Measurements from ENCODE around the gene SLC7A11. TPM values are rescaled to one million over a fixed set of nuclear protein-coding genes. Genes with fewer than 3 reads are reported as not detected.

The SLC7A11 gene
- total RNA-seq, 4 donors from 2014 or later, result 0.61 to 5.1 TPM; not detected in 2

GRCh38 chr4:138248058-138248457, 5.9 kb upstream of the SLC7A11 start:
- TF ChIP-seq POLR2A (IDR thresholded peaks at IDR 0.05), result no peak
- no peak for TF ChIP-seq CTCF (IDR thresholded peaks at IDR 0.05)
- no peak for DNase-seq
- H3K4me1 ChIP-seq, result no peaks in the 10 kb centered on the region
- H3K4me3 ChIP-seq, result no peak overlapping the region
- no peak overlapping the region for H3K27ac ChIP-seq
- H3K27me3 ChIP-seq, result no peaks in the 10 kb centered on the region
- H3K36me3 ChIP-seq, result peaks cover 0 to under 1% of the 10 kb centered on the region in 2 donors
- no peaks in the 10 kb centered on the region for H3K9me3 ChIP-seq
- intact Hi-C loops (cut with DNase I; ENCODE audit: low total_unique reads), result no loop called here

- Histone ChIP-seq H3K9me3 (no peaks in the 10 kb centered on the region), H3K36me3 (no peaks in the 10 kb centered on the region), H3K4me1 (no peaks in the 10 kb centered on the region), H3K27me3 (no peaks in the 10 kb centered on the region), H3K4me3 (no peak overlapping the region), H3K27ac (no peak overlapping the region)
- intact Hi-C loops (cut with DNase I; ENCODE audit: low total_unique reads), result no loop called here
- DNase-seq, result no peak
- TF ChIP-seq POLR2A (IDR thresholded peaks at IDR 0.05), result no peak
- no peak for TF ChIP-seq CTCF (IDR thresholded peaks at IDR 0.05)
These were observed 5.5 kb upstream of the SLC7A11 start for GRCh38 chr4:138247643-138248042.

GRCh38 chr4:138243369-138243768, 1.2 kb upstream of the SLC7A11 start:
- Histone ChIP-seq H3K36me3 (no peaks in the 10 kb centered on the region), H3K27me3 (no peaks in the 10 kb centered on the region), H3K27ac (no peak overlapping the region), H3K9me3 (no peaks in the 10 kb centered on the region), H3K4me3 (no peak overlapping the region), H3K4me1 (no peaks in the 10 kb centered on the region)
- TF ChIP-seq CTCF (IDR thresholded peaks at IDR 0.05), result no peak
- TF ChIP-seq POLR2A (IDR thresholded peaks at IDR 0.05), result no peak
- intact Hi-C loops (cut with DNase I; ENCODE audit: low total_unique reads), result no loop called here
- DNase-seq, result no peak

- H3K4me3 ChIP-seq, result no peak overlapping the region
- no peaks in the 10 kb centered on the region for H3K27me3 ChIP-seq
- H3K9me3 ChIP-seq, result no peaks in the 10 kb centered on the region
- no peak for TF ChIP-seq CTCF (IDR thresholded peaks at IDR 0.05)
- no peak for TF ChIP-seq POLR2A (IDR thresholded peaks at IDR 0.05)
- H3K27ac ChIP-seq, result no peak overlapping the region
- no peak for DNase-seq
- no peaks in the 10 kb centered on the region for H3K4me1 ChIP-seq
- intact Hi-C loops (cut with DNase I; ENCODE audit: low total_unique reads), result no loop called here
- H3K36me3 ChIP-seq, result no peaks in the 10 kb centered on the region
These were observed 646 bp upstream of the SLC7A11 start for GRCh38 chr4:138242834-138243156.

- no peak for TF ChIP-seq POLR2A (IDR thresholded peaks at IDR 0.05)
- TF ChIP-seq CTCF (IDR thresholded peaks at IDR 0.05), result no peak
- Histone ChIP-seq H3K4me1 (no peaks in the 10 kb centered on the region), H3K4me3 (no peak overlapping the region), H3K27me3 (no peaks in the 10 kb centered on the region), H3K27ac (no peak overlapping the region), H3K9me3 (no peaks in the 10 kb centered on the region), H3K36me3 (no peaks in the 10 kb centered on the region)
- intact Hi-C loops (cut with DNase I; ENCODE audit: low total_unique reads), result no loop called here
- DNase-seq, result no peak
These were observed 671 bp downstream of the SLC7A11 start for GRCh38 chr4:138241281-138242075.

Measured in uterus (tissue), 4 donors.